HG03521 (cell line): ENCODE data around the gene SAMD1.
A peak's percentile ranks its signal among the peaks of the same experiment; 100 is the strongest.

Experiments used
- ATAC-seq: cut with Tn5 transposase; IDR thresholded peaks from one replicate; pipeline ENCODE4 v1.9.1; 2021; ENCODE audit warnings: mild to moderate bottlenecking, moderate library complexity; ENCODE audit not compliant: unreplicated experiment

The SAMD1 gene

DNA sequence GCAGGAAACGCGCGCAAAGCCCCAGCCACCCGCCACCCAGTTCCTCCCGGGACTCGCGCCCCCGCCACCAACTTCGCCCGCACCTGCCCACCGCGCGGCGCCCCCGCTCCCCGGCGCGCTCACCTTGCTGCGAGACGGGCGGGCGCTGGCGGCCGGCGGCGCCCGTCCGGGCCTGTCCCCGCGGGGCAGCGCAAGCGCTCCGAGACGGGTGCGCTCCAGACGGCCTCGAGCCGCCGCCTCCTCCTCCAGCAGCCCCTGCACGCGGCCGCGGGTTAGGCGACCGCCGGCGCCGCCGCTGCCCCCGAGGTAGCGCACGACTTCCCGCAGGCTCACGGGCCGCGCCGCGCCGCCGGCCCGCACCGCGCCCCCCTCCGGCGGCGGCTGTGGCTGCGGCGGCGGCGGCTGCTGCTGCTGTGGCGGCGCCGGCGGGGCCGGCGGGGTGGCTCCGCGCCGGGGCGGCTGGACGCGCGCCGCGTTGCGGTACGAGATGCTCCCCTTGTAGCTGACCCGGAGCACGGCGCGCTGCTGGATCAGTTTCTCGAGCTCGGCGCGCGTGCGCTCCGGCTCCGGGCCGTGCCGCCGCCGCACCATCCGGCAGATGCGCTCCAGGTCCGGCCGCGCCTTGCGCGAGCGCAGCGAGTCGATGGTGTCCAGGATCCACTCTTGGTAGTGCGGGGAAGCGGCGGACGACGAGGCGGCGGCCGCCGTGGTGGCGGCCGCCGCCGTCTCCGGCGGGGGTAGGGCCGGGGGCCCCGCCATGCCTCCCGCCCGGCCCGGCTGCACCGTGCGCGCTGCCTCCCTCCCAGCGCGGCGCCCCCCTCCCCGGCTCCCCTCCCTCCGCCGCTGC, 666 bp downstream of the SAMD1 start:
- peak; percentile 23 for ATAC-seq

DNA sequence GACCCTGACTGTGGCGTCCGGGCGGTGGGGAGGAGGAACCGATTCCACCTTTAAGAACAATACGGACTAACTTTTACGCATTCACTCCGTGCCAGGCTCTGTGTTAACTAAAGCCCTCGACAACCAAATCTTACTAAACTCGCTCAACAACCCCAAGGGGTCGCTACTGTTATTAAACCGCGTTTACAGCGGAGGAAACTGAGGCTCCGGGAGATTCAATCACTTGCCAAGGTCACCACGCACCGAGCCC, 1.2 kb downstream of the SAMD1 start:
- ATAC-seq, result no peak

DNA sequence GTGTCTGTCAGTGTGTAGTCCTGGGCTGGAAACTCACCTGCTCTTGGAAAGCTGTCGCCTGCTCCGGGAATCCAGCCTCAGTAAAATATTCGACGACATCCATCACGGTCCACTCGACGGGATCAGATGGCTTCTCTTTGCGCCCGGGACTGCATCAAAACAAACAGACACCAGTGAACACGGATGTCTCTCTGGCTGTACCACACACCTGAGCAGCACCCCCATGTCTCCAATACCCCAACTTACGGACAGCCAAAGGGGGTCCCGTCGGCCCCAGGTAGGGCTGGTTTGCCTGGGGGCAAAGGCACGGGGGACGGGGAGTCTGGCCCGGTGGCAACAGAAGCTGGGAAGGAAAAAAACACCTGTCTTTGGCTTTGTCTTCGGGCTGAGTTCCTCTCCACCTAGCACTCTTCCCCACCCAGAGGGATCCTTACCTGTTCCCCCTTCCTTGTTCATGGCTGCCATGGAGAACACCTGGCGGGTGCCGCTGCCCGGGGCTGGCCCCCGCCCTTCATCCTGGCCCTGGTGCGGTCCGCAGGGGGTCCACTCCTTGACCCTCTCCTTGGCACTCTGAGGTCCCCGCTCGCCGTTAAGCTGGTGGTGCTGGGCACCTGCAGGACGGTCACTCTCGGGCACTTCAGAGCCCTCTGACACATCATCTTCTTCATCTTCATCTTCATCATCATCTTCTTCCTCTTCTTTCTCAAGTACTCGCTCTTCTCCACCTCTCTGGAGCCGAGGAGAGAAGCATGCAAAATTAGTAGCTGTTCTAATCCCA, 1.7 kb downstream of the SAMD1 start:
- ATAC-seq, result no peak

DNA sequence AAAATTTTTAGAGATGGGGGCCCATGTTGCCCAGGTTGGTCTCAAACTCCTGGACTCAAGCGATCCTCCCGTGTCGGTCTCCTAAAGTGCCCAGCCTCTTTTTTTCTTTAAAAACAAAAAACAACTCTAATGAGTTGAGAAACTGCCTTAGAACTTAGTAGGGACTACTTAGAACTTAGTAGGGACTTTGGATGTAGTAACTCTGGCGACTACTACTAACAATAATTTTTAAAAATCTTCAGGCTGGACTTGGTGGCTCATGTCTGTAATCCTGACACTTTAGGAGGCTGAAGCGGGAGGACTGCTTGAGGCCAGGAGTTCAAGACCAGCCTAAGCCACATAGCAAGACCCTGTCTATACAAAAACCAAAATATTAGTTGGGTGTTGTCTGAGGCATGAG, 4.5 kb downstream of the SAMD1 start:
- ATAC-seq, result no peak

DNA sequence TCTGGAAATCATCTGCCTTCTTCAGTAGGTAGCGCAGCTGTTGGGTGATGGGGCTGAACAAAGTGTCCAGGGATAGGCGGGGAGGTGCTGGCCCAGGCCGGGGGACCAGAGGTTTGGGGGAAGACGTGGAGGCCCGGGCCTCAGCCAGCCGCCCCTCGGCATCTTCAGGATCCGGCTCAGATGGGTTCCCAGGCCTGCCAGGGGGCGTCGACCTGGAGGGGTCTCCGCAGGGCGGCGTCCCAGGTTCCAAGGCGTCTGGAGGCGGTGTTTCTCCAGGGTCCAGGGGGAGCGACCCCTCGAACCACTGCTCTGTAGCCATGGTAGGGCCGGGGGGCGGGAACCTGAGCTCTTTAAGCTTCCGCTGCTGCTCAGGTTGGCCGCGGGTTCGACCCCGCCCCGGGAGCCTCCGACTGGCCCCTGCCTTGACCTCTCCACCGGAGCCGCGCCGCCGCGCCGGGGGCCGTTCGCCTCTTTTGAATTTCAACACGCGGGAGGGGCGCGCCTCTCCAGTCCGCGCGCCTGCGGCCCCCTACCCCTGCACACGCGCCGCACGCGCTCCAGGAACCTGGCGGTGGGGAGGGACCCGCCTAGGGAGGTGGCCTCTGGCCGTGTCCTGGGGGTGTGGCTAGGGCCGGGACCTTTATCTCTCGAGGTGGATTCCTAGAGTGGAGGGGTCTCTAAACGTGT, 5.1 kb downstream of the SAMD1 start, which contains the start of gene C19orf67:
Gene C19orf67 (minus strand): TSS at position 475 of the 687 bp plus-strand sequence. CDS start 156 bp downstream, at position 319.
- ATAC-seq, result no peak

DNA sequence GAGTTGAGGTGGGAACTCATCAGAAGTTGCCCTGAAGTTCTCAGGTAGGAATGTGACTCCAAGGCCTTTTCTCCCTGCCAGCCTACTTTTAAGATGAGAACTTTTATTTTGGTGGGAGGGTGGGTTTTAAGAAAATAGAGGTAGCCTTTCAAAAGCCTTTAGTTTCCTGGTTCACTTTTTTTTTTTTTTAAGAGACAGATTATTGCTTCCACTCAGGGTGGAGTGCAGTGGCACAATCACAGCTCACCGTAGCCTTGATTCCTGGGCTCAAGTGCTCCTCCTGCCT, 7.9 kb downstream of the SAMD1 start:
- ATAC-seq, result no peak

DNA sequence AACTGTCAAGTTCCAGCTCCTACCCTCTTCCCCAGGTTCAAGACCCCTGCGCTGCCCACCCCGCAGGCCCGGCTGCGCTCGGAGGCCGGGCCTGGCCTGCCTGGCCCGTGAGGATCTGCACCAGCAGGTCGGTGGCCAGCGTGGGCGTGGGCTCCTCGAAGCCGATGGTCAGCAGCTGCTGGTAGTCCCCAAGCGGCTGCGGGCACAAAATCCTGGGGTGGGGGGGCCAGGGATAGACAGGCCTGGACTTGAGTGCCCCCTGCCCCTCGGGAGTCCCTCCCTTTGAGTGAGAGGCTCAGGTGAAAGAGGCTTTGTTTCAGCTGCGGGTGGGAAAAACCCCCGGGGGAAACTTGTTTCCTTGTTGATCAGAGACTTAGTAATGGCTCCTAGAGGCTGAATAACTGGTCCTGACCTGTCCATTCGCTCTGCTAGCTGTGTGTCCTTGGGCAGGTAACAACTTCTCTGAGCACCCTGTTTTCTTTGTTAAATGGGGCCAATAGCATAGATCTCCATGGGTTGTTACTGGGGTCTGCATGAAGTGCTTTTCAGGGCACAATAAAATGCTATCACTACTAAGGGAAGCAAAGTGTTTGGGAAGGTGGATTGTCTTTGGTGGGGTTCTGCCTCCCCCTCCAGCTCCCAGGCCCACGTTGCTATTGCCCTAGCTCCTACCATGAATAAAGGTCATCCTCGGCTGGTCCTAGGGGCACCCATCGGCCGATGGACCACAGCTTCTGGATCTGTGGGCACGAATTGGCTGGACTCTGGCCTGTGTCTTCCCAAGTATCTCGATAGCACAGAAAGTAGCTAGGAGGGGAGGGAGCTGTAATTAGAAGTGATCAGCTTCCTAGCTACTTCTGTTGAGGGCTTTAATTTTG, 8.5 kb downstream of the SAMD1 start:
- no peak for ATAC-seq

DNA sequence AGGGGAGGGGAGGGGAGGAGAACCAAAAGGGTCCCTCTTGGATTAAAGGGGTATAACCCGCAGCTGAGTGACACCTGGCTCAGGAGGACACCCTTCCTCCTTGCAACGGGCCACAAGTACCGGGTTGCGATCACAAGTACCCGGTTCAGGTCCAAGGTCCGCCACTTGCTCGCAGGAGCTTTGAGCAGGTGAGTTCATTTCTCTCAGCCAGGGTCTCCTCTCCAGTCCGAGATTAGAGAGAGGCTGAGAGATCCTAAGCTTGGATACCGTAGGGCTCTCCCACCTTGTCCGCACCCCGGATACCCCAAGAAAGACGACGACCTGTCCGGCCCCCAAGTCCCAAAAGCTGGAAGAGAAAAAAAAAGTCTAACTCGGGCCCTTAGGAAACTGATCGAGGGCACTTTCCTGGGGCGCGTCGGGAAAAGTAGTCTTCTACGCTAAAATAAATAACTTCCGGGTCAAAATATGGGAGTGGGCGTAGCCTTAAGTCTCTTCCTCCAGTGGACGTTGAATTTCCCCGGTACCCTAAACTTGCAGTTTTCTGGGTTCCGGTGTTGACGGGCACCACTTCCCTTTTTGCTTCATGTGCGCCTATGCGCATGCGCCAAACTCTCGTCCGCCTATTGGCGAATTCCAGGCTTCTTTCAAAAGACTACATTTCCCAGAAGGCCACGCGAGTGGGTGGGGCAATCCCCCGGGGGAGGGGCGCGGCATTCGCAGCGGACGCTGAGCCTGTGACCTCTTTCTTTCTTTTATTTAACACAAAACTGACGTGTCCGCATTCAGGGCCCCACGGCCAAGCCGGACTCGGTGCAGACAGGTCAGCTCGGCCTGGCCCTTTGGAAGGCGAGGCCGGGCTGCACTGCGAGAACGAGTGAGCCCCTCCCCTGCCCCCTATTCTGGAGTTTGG, 9.4 kb downstream of the SAMD1 start:
- ATAC-seq, result peak; percentile 85

DNA sequence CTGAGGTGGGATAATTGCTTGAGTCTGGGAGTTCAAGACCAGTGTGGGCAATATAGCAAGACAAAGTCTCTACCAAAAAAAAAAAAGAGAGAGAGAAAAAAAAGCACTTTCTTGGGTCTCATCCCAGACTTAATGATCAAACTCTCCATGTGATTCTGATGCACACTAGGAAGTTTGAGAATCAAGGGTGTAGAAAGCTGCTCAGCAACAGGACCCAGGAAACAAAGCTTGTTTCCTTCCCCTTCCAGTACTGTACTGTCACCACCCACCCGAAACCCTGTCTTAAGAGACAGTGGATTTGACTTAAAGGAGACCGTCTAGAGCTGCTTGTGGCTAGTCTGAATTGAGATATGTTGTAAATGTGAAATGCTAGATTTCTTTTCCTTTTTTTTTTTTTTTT, 12.1 kb downstream of the SAMD1 start:
- no peak for ATAC-seq

DNA sequence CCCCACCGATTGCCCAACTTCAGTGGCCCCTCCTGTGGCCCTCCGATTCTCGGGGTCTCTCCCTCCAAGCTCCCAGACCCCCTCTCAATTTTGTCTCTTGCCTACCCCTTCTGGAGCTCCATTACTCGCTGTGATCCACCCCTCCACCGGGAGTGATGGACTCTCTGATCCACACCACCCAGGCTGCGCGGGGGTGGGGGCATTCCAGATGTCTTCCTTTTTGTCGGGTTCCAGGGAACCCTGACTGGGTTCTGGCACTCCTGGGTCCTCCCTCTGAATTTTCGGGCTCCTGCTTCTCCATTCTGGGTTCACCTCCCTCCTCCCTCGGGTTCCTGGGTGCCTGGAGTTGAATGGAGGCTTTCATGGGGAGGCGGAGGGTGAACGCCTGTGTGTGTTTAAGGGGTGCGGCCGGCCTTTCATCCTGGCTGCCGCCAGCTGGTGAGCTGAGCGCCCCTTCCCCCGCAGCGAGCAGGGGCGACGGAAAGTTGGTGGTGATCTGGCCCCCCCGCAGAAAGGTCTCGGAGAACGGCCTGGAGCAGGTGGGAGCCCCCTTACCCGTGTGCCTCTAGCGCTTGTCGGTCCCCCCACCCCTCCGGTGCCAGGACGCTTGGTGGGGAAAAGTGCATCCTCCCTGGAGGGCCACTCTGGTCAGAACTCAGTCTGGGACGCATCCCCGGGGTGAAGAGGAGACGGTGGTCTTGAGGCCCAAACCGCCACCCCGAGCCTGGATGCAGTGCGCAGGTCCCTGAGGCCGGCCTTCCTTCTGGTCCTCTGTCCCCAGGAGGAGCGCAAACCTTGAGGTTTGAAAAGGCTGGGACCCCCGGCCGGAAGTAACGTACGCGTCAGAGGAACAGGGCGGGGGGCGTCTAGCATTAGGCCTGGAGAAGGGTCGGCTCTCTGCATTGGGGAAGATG, 16.4 kb downstream of the SAMD1 start:
- no peak for ATAC-seq

DNA sequence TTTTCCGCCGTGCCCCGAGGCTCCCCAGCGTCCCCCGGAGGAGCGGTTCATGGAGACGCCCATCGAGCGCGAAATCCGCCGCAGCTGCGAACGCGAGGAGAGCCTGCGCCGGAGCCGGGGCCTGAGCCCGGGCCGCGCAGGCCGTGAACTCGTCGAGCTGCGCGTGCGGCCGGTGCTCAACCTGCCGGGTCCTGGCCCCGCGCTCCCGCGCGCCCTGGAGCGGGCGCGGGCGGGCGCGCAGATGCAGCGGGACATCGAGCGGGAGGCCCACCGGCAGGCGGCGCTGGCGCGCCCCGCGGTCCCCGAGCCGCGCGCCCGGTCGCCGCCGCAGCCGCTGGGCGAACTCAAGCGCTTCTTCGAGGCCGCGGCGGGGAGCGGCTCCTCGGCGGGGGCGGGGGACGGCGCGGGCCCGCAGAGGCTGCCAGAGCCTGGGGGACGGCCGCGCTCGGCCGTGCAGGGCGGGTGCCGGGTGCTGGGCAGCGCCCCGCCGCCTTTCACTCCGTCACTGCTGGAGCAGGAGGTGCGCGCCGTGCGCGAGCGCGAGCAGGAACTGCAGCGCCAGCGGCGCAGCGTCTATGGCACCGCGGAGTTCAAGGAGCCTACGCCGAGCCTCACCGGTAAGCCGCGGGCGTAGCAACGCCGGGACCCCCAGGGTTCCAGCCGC, 17.2 kb downstream of the SAMD1 start:
- peak; percentile 54 for ATAC-seq

DNA sequence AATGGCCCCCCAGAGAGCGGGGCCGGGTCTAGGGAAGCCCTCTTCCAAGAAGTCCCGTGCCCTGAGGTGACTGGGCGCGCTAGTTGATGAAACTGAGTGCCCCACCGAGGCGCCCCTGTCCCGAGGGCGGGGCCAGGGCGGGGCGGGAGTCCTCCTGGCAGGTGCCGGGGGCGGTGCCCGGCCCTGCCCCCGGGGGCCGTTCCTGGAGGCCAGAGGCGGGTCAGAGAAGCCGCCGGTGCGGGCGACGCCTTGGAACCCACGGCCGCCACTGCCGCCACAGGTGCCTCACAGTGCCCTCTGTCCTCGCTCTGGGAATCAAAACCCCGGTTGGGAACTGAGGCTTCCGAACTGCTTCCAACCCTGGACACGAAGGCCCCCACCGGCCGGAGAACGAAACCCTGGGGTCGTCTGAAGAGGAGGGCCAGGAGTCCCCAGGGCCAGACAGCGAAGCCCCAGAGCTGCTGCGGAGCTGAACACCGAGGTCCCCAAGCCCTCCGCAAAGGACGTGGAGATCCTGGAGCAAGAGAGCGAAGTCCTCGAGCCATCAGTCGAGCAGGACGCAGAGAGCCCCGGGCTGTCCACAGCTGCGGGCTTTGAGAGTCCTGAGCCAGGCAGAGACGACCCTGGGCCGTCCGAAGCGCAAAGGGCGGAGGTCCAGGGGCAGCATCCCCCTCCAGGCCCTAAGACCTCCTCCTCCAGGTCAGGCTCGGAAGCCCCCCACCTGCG, 17.9 kb downstream of the SAMD1 start, which contains the start of gene MISP3:
Gene MISP3 (plus strand): TSS at position 252 of the 726 bp plus-strand sequence. CDS start 524 bp downstream, outside the sequence.
- ATAC-seq, result no peak

DNA sequence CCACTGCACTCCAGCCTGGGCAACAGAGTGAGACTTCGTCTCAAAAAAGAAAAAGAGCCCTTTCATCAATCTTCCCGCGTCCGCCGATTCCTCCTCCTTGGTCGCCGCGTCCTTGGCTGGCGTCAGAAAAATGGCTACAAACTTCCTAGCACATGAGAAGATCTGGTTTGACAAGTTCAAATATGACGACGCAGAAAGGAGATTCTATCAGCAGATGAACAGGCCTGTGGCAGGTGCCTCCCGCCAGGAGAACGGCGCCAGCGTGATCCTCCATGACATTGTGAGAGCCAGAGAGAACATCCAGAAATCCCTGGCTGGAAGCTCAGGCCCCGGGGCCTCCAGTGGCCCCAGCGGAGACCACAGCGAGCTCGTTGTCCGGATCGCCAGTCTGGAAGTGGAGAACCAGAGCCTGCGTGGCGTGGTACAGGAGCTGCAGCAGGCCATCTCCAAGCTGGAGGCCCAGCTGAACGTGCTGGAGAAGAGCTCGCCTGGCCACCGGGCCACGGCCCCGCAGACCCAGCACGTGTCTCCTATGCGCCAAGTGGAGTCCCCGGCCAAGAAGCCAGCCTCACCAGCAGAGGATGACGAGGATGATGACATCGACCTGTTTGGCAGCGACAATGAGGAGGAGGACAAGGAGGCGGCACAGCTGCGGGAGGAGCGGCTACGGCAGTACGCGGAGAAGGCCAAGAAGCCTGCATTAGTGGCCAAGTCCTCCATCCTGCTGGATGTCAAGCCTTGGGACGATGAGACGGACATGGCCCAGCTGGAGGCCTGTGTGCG, 20.1 kb downstream of the SAMD1 start:
- ATAC-seq, result no peak

DNA sequence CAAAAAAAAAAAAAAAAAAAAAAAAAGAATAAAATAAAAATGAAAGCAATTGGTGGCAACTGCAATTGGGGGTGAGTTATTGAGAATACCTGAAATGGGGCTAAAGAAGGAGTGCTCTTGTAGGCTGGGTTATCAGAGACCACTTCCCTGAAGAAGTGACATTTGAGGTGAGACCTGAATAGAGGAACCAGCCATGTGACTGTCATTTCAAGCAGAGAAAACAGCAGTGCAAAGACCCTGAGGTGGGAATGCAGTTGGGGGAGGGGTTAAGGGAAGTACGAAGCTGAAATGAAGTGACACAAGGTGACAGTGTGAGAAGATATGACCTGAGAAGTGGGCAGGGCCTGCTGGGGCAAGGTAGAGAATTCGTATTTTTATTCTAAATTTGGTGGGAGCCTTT, 24.4 kb downstream of the SAMD1 start:
- no peak for ATAC-seq

DNA sequence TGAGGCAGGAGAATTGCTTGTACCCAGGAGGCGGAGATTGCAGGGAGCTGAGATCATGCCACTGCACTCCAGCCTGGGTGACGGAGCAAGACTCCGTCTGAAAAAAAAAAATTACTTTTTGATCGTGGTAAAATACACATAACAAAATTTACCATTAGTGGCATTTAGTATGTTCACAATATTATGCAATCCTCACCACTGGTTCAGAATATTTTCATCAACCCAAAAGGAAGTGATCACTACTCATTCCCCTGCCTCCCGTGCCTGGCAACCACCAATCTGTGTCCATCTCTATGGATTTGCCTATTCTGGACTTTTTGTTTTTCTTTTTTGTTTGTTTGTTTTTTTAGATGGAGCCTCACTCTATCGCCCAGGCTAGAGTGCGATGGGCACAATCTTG, 27.4 kb downstream of the SAMD1 start:
- ATAC-seq, result no peak

DNA sequence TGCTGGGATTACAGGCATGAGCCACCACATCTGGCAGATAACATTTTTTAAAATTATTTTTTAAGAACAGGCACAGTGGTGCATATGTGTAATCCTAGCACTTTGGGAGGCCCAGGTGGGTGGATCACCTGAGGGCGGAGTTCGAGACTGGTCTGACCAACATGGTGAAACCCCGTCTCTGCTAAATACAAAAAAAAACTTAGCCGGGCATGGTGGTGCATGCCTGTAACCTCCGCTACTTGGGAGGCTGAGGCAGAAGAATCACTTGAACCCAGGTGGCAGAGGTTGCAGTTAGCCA, 28.0 kb downstream of the SAMD1 start:
- no peak for ATAC-seq
